Hematopoietic multipotent progenitor cell treated with erythropoietin and hydrocortisone succinate and interleukin-3 and kit ligand, for 15 days (in vitro differentiated cells): ENCODE data around the gene DCXR.

ENCODE experiments used
- DNase-seq: peaks from one replicate; pipeline ENCODE4 v3.0.0-alpha.2; 2015; ENCODE audit warnings: low spot score

The DCXR gene

DNA sequence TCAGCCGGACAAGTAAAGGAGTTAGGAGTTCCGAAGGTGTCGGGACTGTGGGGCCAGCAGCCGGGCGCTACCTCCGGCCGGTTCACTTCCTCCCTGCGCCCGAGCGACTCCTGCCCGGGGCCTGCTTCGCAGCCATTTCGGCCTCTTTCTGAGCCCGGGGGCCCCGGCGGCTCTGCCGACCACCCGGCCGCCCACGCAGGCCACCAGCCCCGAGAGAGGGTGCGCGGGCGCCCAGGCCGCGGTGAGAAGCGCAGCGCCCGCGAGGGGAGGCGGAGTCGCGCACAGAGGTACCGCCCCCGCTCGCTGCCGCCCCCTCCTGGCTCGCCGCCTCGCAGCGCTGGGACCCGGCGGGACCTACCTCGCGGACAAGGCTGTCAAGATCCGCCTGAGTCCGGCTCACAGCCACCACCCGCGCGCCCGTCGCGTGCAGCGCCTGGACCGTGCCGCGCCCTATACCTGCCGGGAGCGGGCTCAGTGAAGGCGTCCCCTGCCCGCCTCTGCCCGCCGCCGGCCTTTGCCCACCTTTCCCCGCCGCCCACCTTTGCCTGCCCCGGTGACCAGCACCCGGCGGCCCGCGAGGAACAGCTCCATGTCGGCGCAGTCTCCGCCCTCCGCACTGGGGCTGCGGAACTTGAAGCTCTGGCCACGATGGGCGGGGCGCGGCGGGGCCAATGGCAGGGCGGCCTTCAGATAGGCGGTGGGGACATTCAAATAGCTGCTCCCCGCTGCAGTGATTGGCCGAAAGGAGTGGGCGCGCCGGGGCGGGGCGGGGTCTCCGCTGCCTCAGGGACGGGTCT, at the start of gene DCXR:
Gene DCXR, minus strand, starts transcription at position 606 of the 797 bp plus-strand sequence. Its CDS starts 15 bp downstream, at position 591.
- DNase-seq, result peak; percentile 94

DNA sequence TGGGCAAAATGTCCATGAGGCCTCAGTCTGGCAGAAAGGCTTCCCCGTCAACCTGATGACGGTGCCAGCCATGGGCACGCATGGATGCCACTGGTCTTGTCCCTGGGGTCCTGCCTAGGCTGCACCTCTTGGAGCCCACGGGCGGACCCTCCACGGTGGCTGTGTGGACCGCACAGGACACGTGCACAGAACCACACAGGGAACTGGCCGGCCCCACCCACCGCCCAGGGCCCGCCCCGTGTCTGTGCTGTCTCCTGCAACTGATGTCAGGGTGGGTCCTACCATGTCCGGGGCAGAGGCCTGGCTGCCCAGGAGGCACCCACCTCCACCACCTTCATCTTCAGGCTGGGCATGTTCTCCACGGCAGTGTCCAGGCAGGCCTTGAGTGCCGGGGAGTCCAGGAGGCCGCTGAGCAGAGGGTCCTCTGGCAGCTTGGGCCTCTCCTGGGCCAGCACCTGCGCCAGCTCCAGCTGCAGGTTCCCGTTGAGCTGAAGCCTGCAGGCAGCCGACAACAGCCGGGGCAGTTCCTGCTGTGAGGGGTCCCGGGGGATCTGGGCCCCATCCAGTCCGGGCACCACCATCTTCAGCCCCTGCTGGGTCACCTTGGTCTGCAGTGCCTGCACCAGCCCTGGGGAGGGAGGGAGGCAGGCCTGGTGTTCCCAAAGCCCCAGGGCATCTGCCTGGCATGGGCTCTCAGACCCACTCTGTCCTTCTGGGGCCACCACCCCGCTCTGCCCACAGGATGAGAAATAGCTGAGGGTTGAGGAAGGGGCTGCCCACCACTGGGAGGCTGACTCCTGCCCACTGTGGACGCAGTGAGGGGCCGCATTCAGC, 48.7 kb upstream of the DCXR start:
- DNase-seq, result no peak

DNA sequence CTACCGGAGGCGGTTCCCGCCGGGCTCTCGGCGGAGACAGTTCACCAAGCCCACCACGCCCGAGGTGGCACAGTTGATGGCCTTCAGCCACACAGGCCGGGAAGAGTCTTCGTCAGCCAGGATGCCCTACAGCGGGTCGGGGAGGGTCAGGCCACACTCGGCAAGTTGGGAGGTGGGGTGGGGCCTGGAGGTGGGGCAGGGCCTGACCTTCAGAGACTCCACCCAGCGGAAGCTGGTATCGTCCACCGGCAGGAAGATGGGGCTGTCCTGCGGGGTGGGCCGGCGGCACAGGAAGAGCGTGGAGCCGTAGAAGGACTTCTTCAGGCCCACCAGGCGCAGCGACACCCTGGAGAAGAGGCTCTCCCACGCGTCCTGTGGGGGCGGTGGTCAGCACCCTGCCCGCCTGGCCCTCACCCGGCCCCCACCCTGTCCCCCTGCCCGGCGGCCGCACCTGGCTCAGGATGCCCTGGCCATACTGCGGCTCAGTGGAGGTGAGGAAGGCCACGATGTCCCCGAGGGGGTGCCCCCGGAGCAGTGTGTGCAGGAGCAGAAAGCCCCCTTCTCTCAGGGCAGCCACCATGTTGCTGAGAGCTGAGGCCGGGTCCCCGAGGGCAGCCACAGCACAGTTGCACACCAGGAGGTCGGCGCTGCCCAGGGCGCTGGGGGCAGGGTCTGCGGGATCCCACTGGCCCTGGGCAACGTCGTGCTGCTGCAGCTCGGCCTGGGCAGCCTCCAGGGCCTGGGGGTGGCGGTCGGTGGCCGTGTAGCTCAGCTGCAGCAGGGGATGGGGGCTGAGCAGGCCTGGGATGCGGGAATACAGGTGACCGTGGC, 47.7 kb upstream of the DCXR start:
- no peak for DNase-seq

DNA sequence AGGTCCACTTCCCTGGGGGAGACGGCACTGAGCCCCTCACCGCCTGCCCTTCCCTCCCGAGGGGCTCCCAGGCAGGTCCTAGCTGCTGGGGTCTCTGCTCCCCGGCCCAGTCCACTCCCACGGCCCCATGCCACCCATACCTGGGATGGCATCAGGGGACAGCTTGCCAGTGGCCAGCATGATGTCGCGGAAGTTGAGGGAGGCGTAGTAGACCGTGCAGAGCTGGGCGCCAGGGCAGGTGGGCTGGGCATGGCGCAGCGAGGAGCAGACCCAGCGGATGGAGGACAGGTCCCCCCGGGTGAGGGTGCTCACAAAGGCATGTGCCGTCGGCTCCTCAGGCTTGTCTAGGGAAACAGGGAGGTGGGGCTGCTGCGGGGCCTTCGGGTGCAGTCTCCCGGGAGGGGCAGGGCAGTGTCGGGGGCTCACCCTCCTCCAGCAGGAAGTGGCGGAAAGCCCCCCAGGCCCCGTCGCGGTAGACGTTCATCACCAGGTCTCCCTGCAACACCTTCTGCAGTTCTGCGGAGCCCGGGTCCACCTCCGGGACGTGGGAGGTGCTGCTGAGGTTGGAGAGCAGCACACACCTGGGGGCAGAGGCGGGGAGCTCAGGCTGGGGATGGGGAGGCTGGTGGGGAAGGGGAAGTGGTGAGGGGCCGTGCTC, 47.0 kb upstream of the DCXR start:
- no peak for DNase-seq

DNA sequence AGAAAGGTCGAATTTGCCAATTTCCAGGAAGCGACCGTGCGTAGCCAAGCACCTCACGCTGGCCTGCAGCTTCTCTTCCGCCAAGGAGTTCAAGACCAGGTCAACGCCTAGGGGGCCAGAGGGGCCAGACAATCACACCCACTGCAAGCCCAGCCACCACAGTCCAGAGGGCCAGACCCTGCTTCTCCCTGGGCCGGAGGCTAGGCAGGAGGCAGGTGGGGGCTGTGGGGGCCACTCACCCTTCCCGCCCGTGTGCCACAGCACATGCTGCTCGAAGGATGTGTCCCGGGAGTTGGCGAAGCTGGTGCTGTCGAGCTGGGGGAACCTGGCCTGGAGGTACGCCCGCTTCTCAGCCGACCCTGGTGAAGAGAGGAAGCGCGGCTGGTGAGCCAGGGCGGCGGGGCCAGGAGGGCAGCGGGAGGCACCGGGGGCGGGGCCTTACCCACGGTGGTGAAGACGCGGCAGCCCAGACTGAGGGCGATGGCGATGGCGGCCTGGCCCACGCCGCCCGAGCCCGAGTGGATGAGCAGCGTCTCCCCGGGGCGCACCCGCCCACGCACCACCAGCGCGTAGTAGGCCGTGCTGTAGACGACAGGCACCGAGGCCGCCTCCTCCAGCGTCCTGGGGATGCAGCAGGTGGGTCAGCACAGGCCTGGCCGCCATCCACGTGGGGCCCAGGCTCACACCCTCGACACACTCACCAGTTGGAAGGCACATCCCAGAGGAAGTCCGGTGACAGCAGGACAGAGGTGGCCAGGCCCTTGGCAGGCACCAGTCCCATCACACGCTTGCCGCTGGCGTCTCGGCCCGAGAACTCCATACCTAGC, 46.2 kb upstream of the DCXR start:
- no peak for DNase-seq

DNA sequence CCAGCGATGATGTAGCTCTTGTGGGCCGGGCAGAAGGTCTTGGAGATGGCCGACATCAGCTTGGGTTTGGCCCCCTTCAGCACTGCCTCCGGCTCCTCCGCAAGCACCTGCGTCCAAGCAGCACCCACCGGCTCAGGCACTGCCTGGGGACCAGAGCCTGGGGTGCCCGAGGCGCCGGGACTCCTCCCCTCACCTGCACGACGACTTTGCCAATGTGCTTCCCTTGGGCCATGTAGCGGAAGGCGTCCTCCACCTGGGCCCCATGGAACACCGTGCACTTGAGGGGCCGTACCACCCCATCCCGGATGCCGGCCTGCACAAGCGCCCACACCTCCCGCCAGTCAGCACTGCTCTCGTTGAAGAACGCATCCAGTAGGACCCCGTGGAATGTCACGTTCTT, 45.5 kb upstream of the DCXR start:
- no peak for DNase-seq

DNA sequence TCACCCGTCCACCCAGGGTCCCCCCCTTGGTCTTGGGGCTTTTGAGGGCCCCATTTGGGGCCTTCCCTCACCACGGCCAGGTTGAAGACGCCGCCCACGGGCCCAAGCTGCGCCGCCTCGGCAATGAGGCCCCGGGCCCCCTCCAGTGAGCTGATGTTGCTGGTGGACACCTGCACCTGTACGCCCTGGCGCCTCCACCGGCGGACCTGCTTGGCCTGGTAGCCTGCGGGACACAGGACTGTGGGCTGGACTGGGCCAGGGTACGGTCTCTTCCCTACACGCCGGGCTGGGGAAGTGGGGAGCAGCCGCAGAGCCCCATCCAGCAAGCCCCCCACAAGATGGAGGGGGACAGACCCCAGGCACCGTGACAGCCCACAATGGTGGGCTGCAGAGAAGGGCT, 45.0 kb upstream of the DCXR start:
- no peak for DNase-seq

DNA sequence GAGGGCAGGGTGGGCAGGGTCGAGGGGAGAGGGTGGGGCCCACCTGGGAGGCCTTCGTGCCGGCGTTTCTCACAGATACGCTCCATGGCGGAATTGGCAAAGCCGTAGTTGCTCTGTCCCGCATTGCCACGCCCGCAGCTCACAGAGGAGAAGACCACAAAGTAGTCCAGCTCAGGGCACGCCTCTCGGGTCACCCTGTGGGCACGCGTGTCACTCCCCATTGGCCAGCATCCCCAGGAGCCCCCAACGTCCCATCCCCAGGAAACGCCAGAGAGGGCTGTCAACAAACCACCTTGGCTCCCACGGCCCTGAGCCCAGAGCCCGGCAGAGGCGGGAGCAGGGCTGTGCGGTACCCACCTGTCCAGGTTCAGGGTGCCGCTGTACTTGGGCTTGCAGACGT, 44.5 kb upstream of the DCXR start:
- DNase-seq, result no peak

DNA sequence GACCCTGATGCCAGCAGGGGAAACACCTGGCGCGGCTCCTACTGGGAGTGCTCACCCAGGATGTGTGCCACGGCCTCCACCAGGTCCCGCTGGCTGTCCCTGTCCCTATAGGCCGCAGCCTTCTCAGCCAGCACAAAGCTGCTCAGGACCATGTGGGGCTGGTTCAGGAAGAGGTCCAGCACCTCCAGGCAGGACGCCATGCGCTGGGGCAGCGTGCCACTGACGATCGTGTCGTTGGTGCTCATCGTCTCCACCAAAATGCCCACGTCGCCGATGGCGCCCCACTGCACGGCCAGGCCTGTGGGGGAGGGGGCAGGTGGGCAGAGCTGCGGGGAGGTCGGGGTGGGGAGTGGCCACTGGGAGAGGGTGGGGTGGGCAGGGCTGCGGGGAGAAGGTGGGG, 44.0 kb upstream of the DCXR start:
- no peak for DNase-seq

DNA sequence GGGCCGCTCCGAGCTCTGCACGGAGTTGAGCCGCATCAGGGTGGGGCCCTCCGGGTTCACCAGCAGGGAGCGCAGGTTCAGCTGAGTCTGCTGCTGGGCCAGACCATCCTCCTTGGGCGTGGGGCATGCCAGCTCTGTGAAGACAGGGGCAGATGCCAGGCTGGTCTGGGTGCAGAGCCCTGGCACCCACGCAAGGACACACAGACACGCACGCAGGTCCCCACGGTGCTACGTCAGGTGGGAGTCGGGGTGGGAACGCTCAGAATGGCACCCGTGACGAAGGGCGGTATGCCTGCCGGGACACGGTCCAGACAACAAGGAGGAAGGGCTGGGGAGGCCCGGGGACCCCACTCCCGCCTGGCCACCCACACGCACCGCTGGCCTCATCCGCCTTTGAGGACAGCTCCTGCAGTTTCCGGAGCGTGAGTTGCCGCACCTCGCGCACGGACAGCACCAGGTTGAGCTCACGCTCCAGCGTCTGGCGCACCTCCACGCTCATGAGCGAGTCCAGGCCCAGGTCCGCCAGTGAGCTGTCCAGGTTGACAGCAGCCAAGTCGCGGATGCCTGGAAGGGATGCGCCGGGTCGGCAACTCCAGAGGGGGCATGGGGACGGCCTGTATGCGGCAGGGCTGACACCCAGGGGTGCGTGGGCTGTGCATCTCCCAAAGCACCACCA, 43.4 kb upstream of the DCXR start:
- no peak for DNase-seq

DNA sequence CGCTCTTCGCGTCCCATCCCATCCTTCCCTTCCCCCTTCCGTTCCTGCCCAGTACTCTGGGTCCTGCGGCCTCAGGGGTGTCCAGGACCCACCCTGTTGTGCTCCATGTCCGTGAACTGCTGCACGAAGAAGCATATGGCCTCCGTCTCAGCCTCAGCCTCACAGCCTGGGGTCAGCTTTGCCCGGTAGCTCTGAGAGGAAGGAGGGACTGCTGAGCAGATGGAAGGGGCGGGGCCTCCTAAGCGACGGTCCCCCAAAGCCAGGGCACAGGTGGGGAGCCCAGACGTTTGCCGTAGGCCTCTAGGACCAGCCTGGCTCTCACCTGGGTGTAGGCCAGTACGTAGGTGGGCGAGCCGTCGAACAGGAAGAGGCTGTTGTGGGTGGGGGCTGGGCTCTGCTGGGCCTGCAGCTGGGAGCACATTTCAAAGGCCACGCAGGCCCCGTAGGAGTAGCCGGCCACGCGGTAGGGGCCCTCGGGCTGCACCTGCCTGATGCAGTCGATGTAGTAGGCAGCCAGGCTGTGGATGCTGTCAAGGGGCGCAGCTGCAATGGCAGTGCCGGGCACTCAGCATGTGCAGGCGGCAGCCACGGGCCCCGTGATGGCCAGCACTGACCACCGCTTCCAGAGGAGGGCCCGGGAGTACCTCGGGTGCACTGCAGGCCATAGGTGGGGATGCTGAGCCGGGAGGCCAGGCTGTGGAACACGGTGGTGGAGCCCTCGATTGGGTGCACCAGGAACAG, 42.7 kb upstream of the DCXR start:
- no peak for DNase-seq

DNA sequence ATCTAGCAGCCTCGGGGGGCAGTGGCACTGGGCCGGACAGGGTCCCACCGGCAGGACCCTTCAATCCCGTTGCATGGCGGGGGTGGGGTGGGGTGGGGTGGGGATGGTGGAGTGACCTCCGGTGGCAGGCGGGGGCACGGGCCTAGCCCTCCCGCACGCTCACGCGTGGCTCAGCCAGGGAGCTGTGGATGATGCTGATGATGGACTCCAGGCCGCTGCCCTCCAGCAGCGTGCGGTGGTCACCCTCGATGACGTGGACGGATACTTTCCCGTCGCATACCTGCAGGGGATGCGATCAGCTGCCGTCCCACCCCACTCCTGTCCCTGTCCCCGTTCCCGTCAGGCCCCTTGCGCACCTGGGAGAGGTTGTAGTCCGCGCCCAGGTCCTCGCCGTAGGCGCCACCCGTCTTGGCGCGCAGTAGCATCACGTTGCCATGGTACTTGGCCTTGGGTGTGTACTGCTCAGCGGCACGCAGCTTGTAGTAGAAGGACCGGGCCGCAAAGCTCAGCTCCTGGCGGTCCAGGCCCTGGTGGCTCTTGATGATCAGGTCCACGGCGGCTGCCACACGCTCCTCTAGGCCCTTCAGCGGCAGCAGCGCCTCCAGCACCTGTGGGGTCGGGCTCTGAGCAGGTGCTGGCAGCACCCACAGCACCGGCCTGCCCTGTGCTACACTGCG, 41.6 kb upstream of the DCXR start:
- DNase-seq, result no peak

DNA sequence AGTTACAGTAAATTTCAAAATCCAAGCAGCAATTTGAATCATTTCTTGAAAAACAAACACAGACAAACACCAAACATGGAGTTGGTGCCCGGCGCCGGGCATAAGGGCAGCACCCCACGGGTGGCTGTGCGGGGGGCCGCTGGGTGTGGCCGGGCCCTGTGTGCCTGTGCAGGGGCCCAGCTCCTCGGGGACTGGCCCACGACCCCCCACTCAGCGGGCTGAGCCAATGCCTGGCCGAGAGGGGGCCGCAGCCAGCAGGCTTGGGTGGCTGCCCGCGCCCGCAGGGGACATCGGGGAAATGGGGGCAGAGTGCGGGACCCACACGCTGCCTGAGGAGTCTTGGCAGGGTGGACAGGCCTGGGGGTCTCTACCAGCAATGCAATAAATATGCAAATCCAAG, 40.9 kb upstream of the DCXR start:
- DNase-seq, result no peak

DNA sequence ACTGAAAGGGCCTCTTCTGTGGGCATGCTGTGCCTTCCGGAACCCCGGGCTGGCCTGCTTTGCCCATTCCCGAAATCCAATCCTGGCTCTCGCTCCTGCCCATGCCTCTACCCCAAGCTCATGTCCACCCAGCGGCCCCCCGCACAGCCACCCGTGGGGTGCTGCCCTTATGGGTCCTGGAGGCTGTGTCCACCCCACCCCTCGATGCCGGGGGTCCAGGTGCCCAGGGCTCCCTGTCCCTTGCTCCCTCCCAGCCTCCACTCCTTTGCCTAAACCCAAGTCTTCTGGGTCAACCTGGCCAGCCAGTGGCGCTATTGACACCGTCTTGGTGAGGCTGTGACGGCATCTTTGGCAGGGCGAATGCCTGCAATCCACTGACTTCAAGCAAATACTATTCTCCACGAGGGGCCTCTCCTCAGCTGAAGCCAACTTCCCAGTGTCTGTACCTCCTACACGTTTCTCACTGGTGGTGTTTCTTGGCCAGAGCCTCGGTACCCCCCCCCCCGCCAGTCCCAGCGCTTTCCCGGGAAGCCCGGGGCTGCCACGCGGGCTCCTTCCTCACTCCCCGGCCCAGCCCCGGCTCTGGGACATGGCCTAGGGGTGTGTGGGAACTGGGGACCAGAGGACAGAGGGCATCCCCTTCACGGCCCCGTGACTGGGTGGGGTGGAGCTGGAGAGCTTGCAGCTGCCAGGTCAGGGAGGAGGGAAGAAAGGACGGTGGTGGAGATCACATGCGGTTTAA, 40.3 kb upstream of the DCXR start:
- no peak for DNase-seq

DNA sequence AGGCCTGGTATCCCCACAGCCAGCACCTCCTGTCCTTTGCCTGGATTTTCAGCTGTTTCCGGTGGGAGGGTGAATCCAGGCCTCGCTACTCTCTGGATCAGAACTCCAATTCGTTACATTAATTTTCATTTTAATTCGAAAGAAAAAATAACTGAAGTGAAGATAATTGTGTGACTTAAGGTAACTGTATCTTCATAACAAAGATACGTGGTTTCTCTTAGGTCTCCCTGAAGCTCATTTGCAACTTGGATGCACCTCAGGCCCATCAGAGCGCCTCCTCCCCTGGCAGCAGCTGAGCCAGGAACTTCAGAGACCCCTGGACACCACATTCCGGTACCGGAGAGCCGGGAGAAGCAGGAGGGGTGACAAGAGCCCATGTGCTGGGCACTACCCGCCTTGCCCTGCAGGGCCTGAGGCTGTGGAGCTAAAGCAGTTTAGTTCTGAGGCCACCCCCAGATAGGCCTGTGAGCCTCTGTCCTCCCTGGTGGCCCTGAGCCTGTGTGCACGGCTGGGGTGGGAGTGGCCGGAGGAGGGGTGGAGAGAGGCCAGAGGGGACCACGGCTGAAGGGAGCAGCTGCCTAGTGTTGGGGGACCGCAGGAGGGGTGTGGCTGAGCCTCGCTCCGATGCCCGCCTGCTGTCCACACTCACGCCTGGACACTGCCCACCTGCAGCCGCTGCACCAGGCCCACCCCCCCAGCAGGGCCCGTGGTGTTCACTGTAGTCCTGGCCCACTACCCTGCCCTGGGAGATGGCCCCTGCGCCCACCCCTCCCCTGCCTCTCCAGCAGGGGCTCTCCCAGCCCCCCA, 39.5 kb upstream of the DCXR start:
- DNase-seq, result no peak

DNA sequence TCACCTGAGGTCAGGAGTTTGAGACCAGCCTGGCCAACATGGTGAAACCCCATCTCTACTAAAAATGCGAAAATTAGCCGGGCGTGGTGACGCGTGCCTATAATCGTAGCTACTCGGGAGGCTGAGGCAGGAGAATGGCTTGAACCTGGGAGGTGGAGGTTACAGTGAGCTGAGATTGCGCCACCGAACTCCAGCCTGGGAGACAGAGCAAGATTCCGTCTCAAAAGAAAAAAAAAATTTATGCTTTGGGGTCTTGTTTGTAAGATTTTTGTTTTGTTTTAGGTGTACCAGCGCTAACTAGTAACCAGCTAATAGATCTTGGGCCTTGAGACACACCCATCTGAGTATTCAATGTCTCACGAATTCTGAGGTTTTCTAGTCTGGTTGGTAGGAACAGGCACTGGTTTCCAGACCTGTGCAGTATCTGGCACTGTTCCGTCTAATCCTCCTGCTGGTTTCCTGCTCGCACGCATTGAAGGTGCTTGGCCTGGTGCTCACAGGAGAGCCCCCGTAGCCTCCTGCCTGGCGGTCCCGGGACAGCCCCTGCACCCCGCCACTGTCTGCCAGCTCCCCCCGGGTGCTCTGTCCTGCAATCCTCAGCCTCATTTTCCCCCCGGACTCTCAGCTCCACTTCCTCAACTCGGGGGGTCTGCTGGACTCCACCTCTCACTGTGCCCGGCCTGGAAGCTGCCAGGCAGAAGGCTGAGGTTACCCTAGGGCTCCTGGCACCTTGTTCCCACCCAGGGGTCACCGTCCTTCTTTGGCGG, 38.7 kb upstream of the DCXR start:
- no peak for DNase-seq

DNA sequence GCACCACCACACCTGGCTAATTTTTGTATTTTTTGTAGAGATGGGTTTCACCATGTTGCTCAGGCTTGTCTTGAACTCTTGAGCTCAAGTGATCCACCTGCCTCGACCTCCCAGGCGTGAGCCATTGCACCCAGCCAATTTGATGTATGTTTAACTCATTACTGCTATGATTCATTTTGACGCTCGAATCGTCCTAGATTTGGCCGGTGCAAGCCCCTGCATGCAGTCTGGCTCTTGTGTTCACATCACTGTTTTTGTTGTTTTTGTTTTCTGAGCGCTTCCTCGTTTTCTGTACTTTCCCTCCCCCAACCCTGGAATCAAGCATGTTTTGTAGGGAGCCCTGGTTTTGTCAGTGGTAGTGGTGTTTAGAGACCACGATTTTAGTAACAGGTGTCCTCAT, 35.9 kb upstream of the DCXR start:
- DNase-seq, result no peak
